Neuron (in vitro differentiated cells): ENCODE data around the gene PTPRA.

Source experiments
- H2AFZ ChIP-seq: one replicate; pipeline ENCODE4 v1.6.1; 2013; ENCODE audit warnings: low read depth, mild to moderate bottlenecking, inconsistent platforms, low read length, moderate library complexity
- H3K27me3 ChIP-seq: one replicate; pipeline ENCODE4 v1.6.1; 2013; ENCODE audit warnings: low read length; ENCODE audit not compliant: insufficient read depth
- H3K36me3 ChIP-seq: one replicate; pipeline ENCODE4 v1.6.1; 2013; ENCODE audit warnings: low read length; ENCODE audit not compliant: insufficient read depth
- H3K4me1 ChIP-seq: one replicate; pipeline ENCODE4 v1.6.1; 2013; ENCODE audit warnings: low read length; ENCODE audit not compliant: insufficient read depth
- H3K4me3 ChIP-seq: 2 replicates; pipeline ENCODE4 v1.5.1; 2013; ENCODE audit warnings: mild to moderate bottlenecking, low read length, moderate library complexity
- H3K9me3 ChIP-seq: one replicate; pipeline ENCODE4 v1.6.1; 2013; ENCODE audit warnings: low read length

The PTPRA gene

GRCh38 chr20:2930538-2930937 is 57.3 kb downstream of the PTPRA start:
- Histone ChIP-seq H3K27me3 (no peaks in the 10 kb centered on the region), H3K4me3 (no peak overlapping the region), H3K36me3 (peaks cover 29% of the 10 kb centered on the region)

DNA sequence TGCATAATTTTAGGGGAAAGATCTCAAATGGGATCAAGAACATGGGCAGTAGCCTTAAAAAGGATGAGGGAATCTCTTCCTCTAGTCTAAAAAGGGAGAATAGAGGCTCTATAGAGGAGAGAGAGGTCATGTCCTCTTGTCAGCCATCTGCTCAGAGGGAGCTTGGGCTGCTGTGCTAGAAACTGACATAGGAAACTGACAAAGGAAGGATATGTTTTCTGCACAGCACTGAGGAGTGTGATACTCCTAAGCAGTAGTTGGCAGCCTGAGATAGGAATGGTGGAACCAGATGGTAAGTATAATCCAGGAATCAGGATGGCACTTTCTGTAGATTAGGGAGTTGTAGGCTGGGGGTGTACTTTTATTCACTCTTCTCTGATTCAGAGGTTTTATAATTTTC is 59.2 kb downstream of the PTPRA start:
- peaks cover 19% of the 10 kb centered on the region for H3K36me3 ChIP-seq
- H3K9me3 ChIP-seq: no peaks in the 10 kb centered on the region
- H3K4me3 ChIP-seq: no peak overlapping the region
- no peaks in the 10 kb centered on the region for H3K27me3 ChIP-seq
- peaks cover 11% of the 10 kb centered on the region for H3K4me1 ChIP-seq
- no peak overlapping the region for H2AFZ ChIP-seq

More at GRCh38 chr20:2930538-2930937, 57.3 kb downstream of the PTPRA start:
- peaks cover 11% of the 10 kb centered on the region for H3K4me1 ChIP-seq
- no peak overlapping the region for H2AFZ ChIP-seq
- H3K9me3 ChIP-seq: no peaks in the 10 kb centered on the region

DNA sequence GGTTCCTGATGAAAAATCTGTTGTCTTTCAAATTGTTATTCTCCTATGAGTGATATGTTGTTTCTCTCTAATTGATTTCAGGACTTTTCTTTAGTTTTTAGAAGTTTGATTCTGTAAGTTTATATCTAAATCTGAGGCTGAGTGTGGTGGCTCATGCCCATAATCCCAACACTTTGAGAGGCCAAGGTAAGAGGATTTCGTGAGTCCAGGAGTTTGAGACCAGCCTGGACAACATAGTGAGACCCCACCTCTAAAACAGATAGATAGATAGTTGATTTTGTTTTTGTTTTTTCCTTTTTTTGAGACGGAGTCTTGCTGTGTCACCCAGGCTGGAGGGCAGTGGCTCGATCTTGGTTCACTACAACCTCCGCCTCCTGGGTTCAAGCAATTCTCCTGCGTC is 64.6 kb downstream of the PTPRA start:
- Histone ChIP-seq H3K9me3 (no peaks in the 10 kb centered on the region), H3K4me3 (no peak overlapping the region), H2AFZ (no peak overlapping the region), H3K27me3 (no peaks in the 10 kb centered on the region), H3K4me1 (peaks cover 20% of the 10 kb centered on the region), H3K36me3 (peaks cover 13% of the 10 kb centered on the region)

DNA sequence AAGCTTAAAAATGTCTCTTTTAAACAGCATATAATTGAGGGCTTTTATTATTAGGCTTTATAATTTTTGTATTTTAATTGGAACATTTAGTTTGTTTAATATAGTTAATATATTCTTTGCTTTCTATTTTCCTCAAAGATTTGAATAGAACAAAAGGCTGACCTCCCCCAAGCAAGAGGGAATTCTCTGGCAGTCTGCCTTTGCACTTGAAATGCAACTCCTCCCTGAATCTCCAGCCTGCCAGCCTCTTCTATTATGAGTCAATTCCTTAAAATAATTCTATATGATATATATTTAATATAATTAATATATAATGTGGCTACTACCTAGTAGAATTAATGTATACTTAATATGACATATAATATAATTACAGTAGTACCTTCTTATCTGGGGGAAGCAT is 69.2 kb downstream of the PTPRA start:
- no peak overlapping the region for H3K4me3 ChIP-seq
- H3K9me3 ChIP-seq: no peaks in the 10 kb centered on the region
- no peak overlapping the region for H2AFZ ChIP-seq
- H3K27me3 ChIP-seq: no peaks in the 10 kb centered on the region
- peaks cover 4% of the 10 kb centered on the region for H3K36me3 ChIP-seq
- H3K4me1 ChIP-seq: peaks cover 37% of the 10 kb centered on the region

DNA sequence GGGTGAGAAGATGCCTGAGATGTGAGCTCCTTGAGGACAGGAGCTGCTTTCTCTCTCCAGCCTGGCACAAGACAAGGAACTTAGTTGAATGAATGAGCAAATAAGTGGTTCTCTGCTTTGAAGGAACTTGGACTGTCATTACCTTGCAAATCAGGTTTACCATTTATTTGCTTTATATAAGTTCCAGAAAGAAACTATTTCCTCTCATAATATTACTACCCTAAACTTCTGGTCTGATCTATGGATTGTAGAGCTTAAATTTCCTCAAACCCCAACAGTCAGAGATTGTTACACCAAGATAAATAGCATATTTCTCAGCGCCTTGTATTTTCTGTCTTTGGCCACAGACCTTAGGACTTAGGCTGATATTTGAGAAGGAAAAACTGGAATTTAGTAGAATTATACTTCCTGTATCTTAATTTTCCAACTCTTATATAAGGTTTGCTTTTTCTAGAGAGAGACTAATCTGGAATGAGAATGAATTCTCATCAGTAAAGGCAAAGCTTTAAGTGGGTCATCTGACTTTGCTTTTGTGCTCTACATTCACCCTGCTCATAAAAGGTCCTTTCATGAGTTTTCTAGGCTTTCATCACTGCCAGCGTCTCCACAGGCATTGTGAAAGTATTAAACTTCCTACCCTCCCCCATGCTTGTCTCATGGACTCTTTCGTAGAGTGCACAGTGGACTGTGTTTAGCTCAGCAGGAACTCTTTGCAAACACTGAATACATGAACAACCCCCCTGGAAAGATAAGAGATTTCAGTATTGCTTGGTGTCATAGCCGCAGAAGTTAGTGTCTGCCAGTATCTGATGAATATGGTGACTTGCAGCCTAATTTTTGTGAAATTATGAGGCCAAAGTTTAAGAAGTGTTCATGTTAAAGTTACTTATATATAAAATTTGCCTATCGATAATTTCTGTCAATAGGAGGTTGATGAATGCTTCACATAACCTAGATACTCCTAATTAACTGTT is 74.0 kb downstream of the PTPRA start:
- Histone ChIP-seq H3K4me3 (no peak overlapping the region), H2AFZ (no peak overlapping the region), H3K9me3 (peaks cover 2% of the 10 kb centered on the region), H3K36me3 (peaks cover 10% of the 10 kb centered on the region), H3K4me1 (peaks cover 35% of the 10 kb centered on the region), H3K27me3 (no peaks in the 10 kb centered on the region)

GRCh38 chr20:2948968-2949367 is 75.7 kb downstream of the PTPRA start:
- H3K9me3 ChIP-seq: peaks cover 9% of the 10 kb centered on the region
- H3K36me3 ChIP-seq: peaks cover 13% of the 10 kb centered on the region
- no peak overlapping the region for H2AFZ ChIP-seq
- H3K4me3 ChIP-seq: no peak overlapping the region
- H3K4me1 ChIP-seq: peaks cover 22% of the 10 kb centered on the region
- no peaks in the 10 kb centered on the region for H3K27me3 ChIP-seq

DNA sequence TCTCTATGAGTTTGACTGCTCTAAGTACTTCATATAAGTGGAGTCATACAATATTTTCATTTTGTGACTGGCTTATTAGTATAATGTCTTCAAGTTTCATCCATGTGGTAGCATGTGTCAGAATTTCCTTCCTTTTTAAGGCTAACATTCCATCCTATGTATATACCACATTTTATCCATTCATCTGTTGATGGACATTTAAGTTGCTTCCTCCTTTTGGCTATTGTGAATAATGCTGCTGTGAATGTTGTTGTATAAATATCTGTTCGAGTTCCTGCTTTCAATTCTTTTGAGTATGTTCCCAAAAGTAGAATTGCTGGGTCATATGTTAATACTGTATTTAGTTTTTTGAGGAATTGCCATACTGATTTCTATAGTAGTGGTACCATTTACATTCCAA is 79.5 kb downstream of the PTPRA start:
- peaks cover 18% of the 10 kb centered on the region for H3K36me3 ChIP-seq
- no peak overlapping the region for H3K4me3 ChIP-seq
- H3K9me3 ChIP-seq: peaks cover 9% of the 10 kb centered on the region
- no peaks in the 10 kb centered on the region for H3K27me3 ChIP-seq
- H2AFZ ChIP-seq: no peak overlapping the region
- peaks cover 8% of the 10 kb centered on the region for H3K4me1 ChIP-seq

- Histone ChIP-seq H3K36me3 (peaks cover 23% of the 10 kb centered on the region), H3K27me3 (no peaks in the 10 kb centered on the region), H3K4me3 (no peak overlapping the region), H2AFZ (no peak overlapping the region), H3K4me1 (no peaks in the 10 kb centered on the region), H3K9me3 (peaks cover 9% of the 10 kb centered on the region)
These were observed 82.1 kb downstream of the PTPRA start for GRCh38 chr20:2955257-2955970.

GRCh38 chr20:2956480-2956879 is 83.2 kb downstream of the PTPRA start:
- Histone ChIP-seq H3K27me3 (no peaks in the 10 kb centered on the region), H3K4me1 (no peaks in the 10 kb centered on the region)

DNA sequence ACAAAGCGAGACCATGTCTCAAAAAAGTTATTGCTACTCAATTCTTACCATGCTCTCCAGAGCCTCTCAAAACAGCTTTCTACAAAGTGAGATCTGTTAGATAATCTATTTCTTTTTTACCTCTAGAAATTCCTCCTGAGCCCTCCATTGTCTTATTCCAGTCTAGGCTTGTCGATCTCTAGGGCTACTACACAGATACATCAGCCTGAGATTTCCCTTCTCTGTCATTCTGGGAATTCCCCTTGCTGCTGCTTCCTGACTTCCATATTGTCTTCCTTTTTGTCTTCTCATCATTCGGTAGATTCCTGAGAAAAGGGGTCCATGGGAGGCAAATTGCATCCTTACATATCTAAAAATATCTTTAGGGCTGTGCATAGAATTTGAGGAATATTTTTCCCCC is 94.6 kb downstream of the PTPRA start:
- H3K27me3 ChIP-seq: no peaks in the 10 kb centered on the region
- H3K4me3 ChIP-seq: no peak overlapping the region
- H3K36me3 ChIP-seq: peaks cover 45% of the 10 kb centered on the region
- no peaks in the 10 kb centered on the region for H3K9me3 ChIP-seq
- H3K4me1 ChIP-seq: no peaks in the 10 kb centered on the region
- H2AFZ ChIP-seq: no peak overlapping the region

More at GRCh38 chr20:2956480-2956879, 83.2 kb downstream of the PTPRA start:
- Histone ChIP-seq H3K4me3 (no peak overlapping the region), H3K36me3 (peaks cover 16% of the 10 kb centered on the region), H3K9me3 (peaks cover 8% of the 10 kb centered on the region), H2AFZ (no peak overlapping the region)

DNA sequence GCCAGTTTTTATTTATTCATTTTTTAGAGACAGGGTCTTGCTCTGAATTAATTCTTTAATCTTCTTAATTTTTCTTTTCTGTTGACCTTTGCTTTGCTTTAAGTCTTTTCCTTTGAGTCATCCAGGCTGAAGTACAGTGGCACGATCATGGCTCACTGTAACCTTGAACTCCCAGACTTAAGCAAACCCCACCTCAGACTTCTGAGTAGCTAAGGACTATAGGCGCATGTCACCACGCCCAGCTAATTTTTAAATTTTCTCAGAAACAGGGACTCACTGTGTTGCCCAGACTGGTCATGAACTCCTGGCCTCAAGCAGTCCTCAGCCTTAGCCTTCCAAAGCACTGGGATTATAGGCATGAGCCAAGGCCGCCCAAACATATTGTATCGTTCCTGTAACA is 98.8 kb downstream of the PTPRA start:
- H3K9me3 ChIP-seq: no peaks in the 10 kb centered on the region
- no peaks in the 10 kb centered on the region for H3K4me1 ChIP-seq
- H3K36me3 ChIP-seq: peaks cover 32% of the 10 kb centered on the region
- no peak overlapping the region for H2AFZ ChIP-seq
- no peaks in the 10 kb centered on the region for H3K27me3 ChIP-seq
- no peak overlapping the region for H3K4me3 ChIP-seq

GRCh38 chr20:2973574-2973973 is 100.3 kb downstream of the PTPRA start:
- no peak overlapping the region for H3K4me3 ChIP-seq
- H3K36me3 ChIP-seq: peaks cover 26% of the 10 kb centered on the region
- no peak overlapping the region for H2AFZ ChIP-seq

DNA sequence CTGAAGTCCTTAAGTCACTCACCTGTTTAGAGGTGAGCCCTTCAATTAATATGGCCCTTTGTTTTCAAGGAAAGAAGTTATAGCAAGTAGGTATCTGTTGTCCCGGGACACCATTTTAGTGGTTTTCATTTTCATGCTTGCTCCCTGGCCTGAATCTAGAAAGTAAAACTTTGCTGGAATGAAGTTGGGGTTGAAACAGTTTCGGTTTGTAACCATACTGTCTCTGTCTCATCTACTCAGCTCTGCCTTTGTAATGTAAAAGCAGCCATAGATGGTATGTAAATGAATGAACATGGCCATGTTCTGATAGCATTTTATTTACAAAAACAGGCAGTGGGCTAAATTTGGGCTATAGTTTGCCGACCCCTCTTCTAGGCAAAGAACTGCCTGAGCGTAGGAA is 105.2 kb downstream of the PTPRA start:
- H3K4me1 ChIP-seq: no peaks in the 10 kb centered on the region
- H3K4me3 ChIP-seq: no peak overlapping the region
- H3K9me3 ChIP-seq: no peaks in the 10 kb centered on the region
- H3K27me3 ChIP-seq: no peaks in the 10 kb centered on the region
- H3K36me3 ChIP-seq: peaks cover 21% of the 10 kb centered on the region
- no peak overlapping the region for H2AFZ ChIP-seq

More at GRCh38 chr20:2973574-2973973, 100.3 kb downstream of the PTPRA start:
- Histone ChIP-seq H3K27me3 (no peaks in the 10 kb centered on the region), H3K4me1 (no peaks in the 10 kb centered on the region), H3K9me3 (no peaks in the 10 kb centered on the region)
